Measurements from ENCODE around the gene BIN1.

BIN1 gene

DNA sequence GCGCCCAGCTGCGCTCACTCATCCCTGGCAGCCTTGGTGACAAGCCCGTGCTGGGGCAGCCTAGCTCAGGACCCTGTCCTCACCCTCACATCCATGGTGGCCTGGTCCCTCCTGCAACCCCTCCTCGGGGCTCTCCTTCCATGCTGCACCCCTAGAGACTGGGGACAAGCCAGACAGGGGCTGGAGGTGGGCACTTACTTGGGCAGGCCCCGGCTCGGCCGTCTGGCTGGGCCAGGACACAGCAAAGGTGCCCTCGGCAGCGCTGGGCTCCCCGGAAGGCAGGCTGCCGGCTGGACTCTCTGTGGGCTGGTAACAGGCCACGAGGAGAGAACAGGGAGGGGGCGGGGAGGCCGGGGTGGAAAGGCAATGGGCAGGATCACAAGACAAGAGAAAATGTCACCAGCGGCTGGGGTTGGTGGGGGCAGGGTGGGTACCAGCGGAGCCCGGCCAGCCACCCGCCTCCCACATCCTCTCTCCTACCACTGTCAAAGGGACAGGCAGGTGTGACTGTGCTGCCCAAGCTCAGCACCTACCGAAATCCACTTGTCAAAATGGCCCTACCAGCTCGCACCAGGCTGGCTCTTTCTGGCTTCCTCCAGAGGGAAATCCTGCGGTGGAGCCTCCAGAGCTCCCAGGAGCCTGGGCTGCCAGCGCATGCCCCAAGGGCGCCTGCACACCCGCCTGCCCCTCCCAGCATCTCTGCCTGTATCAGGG is 54.7 kb downstream of the BIN1 start:
- no peak overlapping the region for H2AK5ac ChIP-seq (ENCODE audit: low read length)
- H3K79me2 ChIP-seq (ENCODE audit: control insufficient read depth, insufficient read depth, low read length, poor library complexity): no peaks in the 10 kb centered on the region
- no peak overlapping the region for H3K23ac ChIP-seq (ENCODE audit: low read length)
- no peaks in the 10 kb centered on the region for H3K36me3 ChIP-seq (ENCODE audit: control insufficient read depth in 1 of 2, insufficient read depth in 2 of 2, low read length in 2 of 2)
- H4K12ac ChIP-seq (ENCODE audit: low read depth, low read length): no peak overlapping the region
- no peak overlapping the region for H2BK5ac ChIP-seq (ENCODE audit: low read depth, low read length, poor library complexity)
- no peak overlapping the region for H3K14ac ChIP-seq (ENCODE audit: low read length)
- no peak overlapping the region for H3K9ac ChIP-seq (ENCODE audit: low read length)
- no peaks in the 10 kb centered on the region for H3K4me1 ChIP-seq (ENCODE audit: control insufficient read depth in 1 of 2, insufficient read depth in 2 of 2, low read length in 2 of 2)
- H2BK12ac ChIP-seq (ENCODE audit: low read length): no peak overlapping the region
- no peak for DNase-seq
- H3K4me3 ChIP-seq (ENCODE audit: low read depth, low read length): no peak overlapping the region
- H4K8ac ChIP-seq (ENCODE audit: low read depth, low read length): no peak overlapping the region
- H3K18ac ChIP-seq (ENCODE audit: low read length): no peak overlapping the region
- H3K27ac ChIP-seq (ENCODE audit: low read depth, low read length): no peak overlapping the region
- no peak overlapping the region for H3K4ac ChIP-seq (ENCODE audit: low read depth, low read length)
- H3K79me1 ChIP-seq (ENCODE audit: low read length): no peaks in the 10 kb centered on the region
- H2BK120ac ChIP-seq (ENCODE audit: insufficient read depth, low read length, poor library complexity): no peak overlapping the region
- H2AFZ ChIP-seq (ENCODE audit: insufficient read depth, low read length, poor library complexity): no peak overlapping the region
- H4K91ac ChIP-seq (ENCODE audit: low read depth, low read length): no peak overlapping the region
- no peak overlapping the region for H3K4me2 ChIP-seq (ENCODE audit: low read length)
- no peaks in the 10 kb centered on the region for H3K27me3 ChIP-seq (ENCODE audit: insufficient read depth, low read length)
- WGBS (ENCODE audit: extremely low coverage, insufficient coverage, insufficient read length): no CpG with 5 or more reads among the region's 24 CpGs
- H3K9me3 ChIP-seq (ENCODE audit: insufficient read depth, low read depth, low read length): peaks cover 3% of the 10 kb centered on the region

DNA sequence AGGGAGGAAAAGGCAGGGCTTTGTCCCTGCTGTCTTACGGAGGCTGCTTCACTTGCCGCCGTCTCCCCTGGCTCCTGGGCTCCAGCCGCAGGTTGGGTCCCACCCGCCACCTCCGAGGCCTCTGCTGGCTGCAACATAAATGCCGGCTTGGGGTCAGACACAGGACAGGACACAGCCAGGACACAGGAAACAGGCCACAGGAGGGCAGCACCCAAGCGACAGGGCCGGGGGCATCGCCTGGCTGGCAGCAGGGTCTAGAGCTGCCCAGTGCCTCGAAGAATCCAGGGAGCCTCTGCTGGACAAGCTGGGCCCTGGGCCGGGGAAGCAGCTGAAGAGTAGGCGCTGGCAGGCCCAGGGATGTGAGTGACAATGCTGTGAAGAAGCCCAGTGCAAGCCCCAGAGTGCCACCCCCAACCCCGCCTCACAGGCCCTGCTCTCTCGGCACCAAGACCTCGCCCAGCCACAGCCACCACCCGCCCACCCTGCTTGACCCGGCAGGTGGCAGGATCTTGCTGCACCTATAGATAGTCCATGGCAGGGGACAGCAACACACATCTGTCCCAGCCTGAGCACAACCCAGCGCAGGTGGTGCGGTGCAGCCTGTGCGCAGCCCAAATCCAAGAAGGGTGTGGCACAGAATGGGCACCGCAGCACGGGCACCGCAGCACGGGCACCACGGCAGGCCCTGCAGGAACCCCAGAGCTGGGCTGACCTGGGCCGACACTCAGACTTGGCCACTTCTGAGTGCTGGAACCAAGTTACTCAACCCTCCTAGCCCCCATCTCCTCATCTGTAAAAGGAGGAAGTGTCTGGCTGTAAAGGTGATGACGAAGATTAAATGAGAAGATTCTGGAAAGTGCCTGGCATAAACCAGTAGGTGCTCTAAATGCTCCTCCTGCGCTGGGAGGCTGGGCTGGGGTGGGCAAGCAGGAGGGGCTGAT is 55.6 kb downstream of the BIN1 start:
- WGBS (ENCODE audit: extremely low coverage, insufficient coverage, insufficient read length): no CpG with 5 or more reads among the region's 29 CpGs
- Histone ChIP-seq H3K4me1 (ENCODE audit: control insufficient read depth in 1 of 2, insufficient read depth in 2 of 2, low read length in 2 of 2) (no peaks in the 10 kb centered on the region), H3K79me1 (ENCODE audit: low read length) (no peaks in the 10 kb centered on the region), H3K18ac (ENCODE audit: low read length) (no peak overlapping the region), H4K8ac (ENCODE audit: low read depth, low read length) (no peak overlapping the region), H3K4me2 (ENCODE audit: low read length) (no peak overlapping the region), H2BK5ac (ENCODE audit: low read depth, low read length, poor library complexity) (no peak overlapping the region), H3K27ac (ENCODE audit: low read depth, low read length) (no peak overlapping the region), H2BK12ac (ENCODE audit: low read length) (no peak overlapping the region), H2BK120ac (ENCODE audit: insufficient read depth, low read length, poor library complexity) (no peak overlapping the region), H3K23ac (ENCODE audit: low read length) (no peak overlapping the region), H3K27me3 (ENCODE audit: insufficient read depth, low read length) (no peaks in the 10 kb centered on the region), H3K4ac (ENCODE audit: low read depth, low read length) (no peak overlapping the region), H3K9ac (ENCODE audit: low read length) (no peak overlapping the region), H4K91ac (ENCODE audit: low read depth, low read length) (no peak overlapping the region), H2AFZ (ENCODE audit: insufficient read depth, low read length, poor library complexity) (no peak overlapping the region), H4K12ac (ENCODE audit: low read depth, low read length) (no peak overlapping the region), H3K4me3 (ENCODE audit: low read depth, low read length) (no peak overlapping the region), H3K14ac (ENCODE audit: low read length) (no peak overlapping the region), H3K36me3 (ENCODE audit: control insufficient read depth in 1 of 2, insufficient read depth in 2 of 2, low read length in 2 of 2) (no peaks in the 10 kb centered on the region), H3K9me3 (ENCODE audit: insufficient read depth, low read depth, low read length) (peaks cover 3% of the 10 kb centered on the region), H2AK5ac (ENCODE audit: low read length) (no peak overlapping the region), H3K79me2 (ENCODE audit: control insufficient read depth, insufficient read depth, low read length, poor library complexity) (no peaks in the 10 kb centered on the region)
- no peak for DNase-seq

GRCh38 chr2:127050803-127051115 is 56.2 kb downstream of the BIN1 start:
- H2AFZ ChIP-seq (ENCODE audit: insufficient read depth, low read length, poor library complexity): no peak overlapping the region
- DNase-seq: no peak
- peaks cover 3% of the 10 kb centered on the region for H3K9me3 ChIP-seq (ENCODE audit: insufficient read depth, low read depth, low read length)
- no peak overlapping the region for H4K91ac ChIP-seq (ENCODE audit: low read depth, low read length)
- no peak overlapping the region for H3K4ac ChIP-seq (ENCODE audit: low read depth, low read length)
- no peak overlapping the region for H2BK12ac ChIP-seq (ENCODE audit: low read length)
- no peaks in the 10 kb centered on the region for H3K79me1 ChIP-seq (ENCODE audit: low read length)
- no peak overlapping the region for H3K9ac ChIP-seq (ENCODE audit: low read length)
- no peak overlapping the region for H4K12ac ChIP-seq (ENCODE audit: low read depth, low read length)
- H2BK120ac ChIP-seq (ENCODE audit: insufficient read depth, low read length, poor library complexity): no peak overlapping the region
- H3K18ac ChIP-seq (ENCODE audit: low read length): no peak overlapping the region
- H3K27me3 ChIP-seq (ENCODE audit: insufficient read depth, low read length): no peaks in the 10 kb centered on the region
- H4K8ac ChIP-seq (ENCODE audit: low read depth, low read length): no peak overlapping the region
- no peaks in the 10 kb centered on the region for H3K4me1 ChIP-seq (ENCODE audit: control insufficient read depth in 1 of 2, insufficient read depth in 2 of 2, low read length in 2 of 2)
- no peak overlapping the region for H3K4me3 ChIP-seq (ENCODE audit: low read depth, low read length)
- H3K79me2 ChIP-seq (ENCODE audit: control insufficient read depth, insufficient read depth, low read length, poor library complexity): no peaks in the 10 kb centered on the region
- H3K36me3 ChIP-seq (ENCODE audit: control insufficient read depth in 1 of 2, insufficient read depth in 2 of 2, low read length in 2 of 2): no peaks in the 10 kb centered on the region
- no peak overlapping the region for H3K27ac ChIP-seq (ENCODE audit: low read depth, low read length)
- H3K23ac ChIP-seq (ENCODE audit: low read length): no peak overlapping the region
- no peak overlapping the region for H2AK5ac ChIP-seq (ENCODE audit: low read length)
- H3K14ac ChIP-seq (ENCODE audit: low read length): no peak overlapping the region
- no peak overlapping the region for H3K4me2 ChIP-seq (ENCODE audit: low read length)
- no CpG with 5 or more reads among the region's 14 CpGs for WGBS (ENCODE audit: extremely low coverage, insufficient coverage, insufficient read length)
- no peak overlapping the region for H2BK5ac ChIP-seq (ENCODE audit: low read depth, low read length, poor library complexity)

GRCh38 chr2:127049927-127050802 is 56.8 kb downstream of the BIN1 start:
- no peak overlapping the region for H2BK5ac ChIP-seq (ENCODE audit: low read depth, low read length, poor library complexity)
- H3K36me3 ChIP-seq (ENCODE audit: control insufficient read depth in 1 of 2, insufficient read depth in 2 of 2, low read length in 2 of 2): no peaks in the 10 kb centered on the region
- H3K4me2 ChIP-seq (ENCODE audit: low read length): no peak overlapping the region

More at GRCh38 chr2:127049927-127050802, 56.8 kb downstream of the BIN1 start:
- Histone ChIP-seq H2BK12ac (ENCODE audit: low read length) (no peak overlapping the region), H3K27ac (ENCODE audit: low read depth, low read length) (no peak overlapping the region), H4K12ac (ENCODE audit: low read depth, low read length) (no peak overlapping the region), H2AFZ (ENCODE audit: insufficient read depth, low read length, poor library complexity) (no peak overlapping the region), H3K9ac (ENCODE audit: low read length) (no peak overlapping the region), H3K4me3 (ENCODE audit: low read depth, low read length) (no peak overlapping the region), H3K18ac (ENCODE audit: low read length) (no peak overlapping the region), H2AK5ac (ENCODE audit: low read length) (no peak overlapping the region), H3K79me1 (ENCODE audit: low read length) (no peaks in the 10 kb centered on the region), H4K91ac (ENCODE audit: low read depth, low read length) (no peak overlapping the region), H3K79me2 (ENCODE audit: control insufficient read depth, insufficient read depth, low read length, poor library complexity) (no peaks in the 10 kb centered on the region), H3K27me3 (ENCODE audit: insufficient read depth, low read length) (no peaks in the 10 kb centered on the region), H3K4me1 (ENCODE audit: control insufficient read depth in 1 of 2, insufficient read depth in 2 of 2, low read length in 2 of 2) (no peaks in the 10 kb centered on the region), H4K8ac (ENCODE audit: low read depth, low read length) (no peak overlapping the region), H2BK120ac (ENCODE audit: insufficient read depth, low read length, poor library complexity) (no peak overlapping the region), H3K14ac (ENCODE audit: low read length) (no peak overlapping the region), H3K9me3 (ENCODE audit: insufficient read depth, low read depth, low read length) (peaks cover 3% of the 10 kb centered on the region), H3K4ac (ENCODE audit: low read depth, low read length) (no peak overlapping the region), H3K23ac (ENCODE audit: low read length) (no peak overlapping the region)
- no CpG with 5 or more reads among the region's 33 CpGs for WGBS (ENCODE audit: extremely low coverage, insufficient coverage, insufficient read length)
- peak in 1 of 2 donors; percentile 53 for DNase-seq
